Measurements from ENCODE around the gene GPRC5D. TPM values are rescaled to one million over a fixed set of nuclear protein-coding genes. Genes with fewer than 3 reads are reported as not detected.

Gene GPRC5D
- total and polyA plus RNA-seq, 2 experiments from 2014 or later = 0.35 TPM; not detected in 1

- Histone ChIP-seq H3K9me3 (ENCODE audit: low read depth) (no peaks in the 10 kb centered on the region), H3K27ac (no peak overlapping the region), H3K4me1 (ENCODE audit: low read depth) (no peaks in the 10 kb centered on the region), H3K27me3 (no peaks in the 10 kb centered on the region), H3K4me3 (no peak overlapping the region), H3K36me3 (no peaks in the 10 kb centered on the region)
- DNase-seq (ENCODE audit: low read depth in 1 of 2, low spot score in 1 of 2) = no peak
- TF ChIP-seq CTCF (IDR thresholded peaks at IDR 0.05; ENCODE audit: low read depth, low read length) = no peak
Observed at GRCh38 chr12:12946686-12947355, 5.1 kb downstream of the GPRC5D start.

GRCh38 chr12:12945591-12945990, 6.4 kb downstream of the GPRC5D start:
- DNase-seq (ENCODE audit: low read depth in 1 of 2, low spot score in 1 of 2) = no peak
- H3K4me1 ChIP-seq (ENCODE audit: low read depth) = no peaks in the 10 kb centered on the region
- TF ChIP-seq CTCF (IDR thresholded peaks at IDR 0.05; ENCODE audit: low read depth, low read length) = no peak
- no peaks in the 10 kb centered on the region for H3K27me3 ChIP-seq
- no peaks in the 10 kb centered on the region for H3K9me3 ChIP-seq (ENCODE audit: low read depth)
- H3K36me3 ChIP-seq = no peaks in the 10 kb centered on the region
- H3K27ac ChIP-seq = no peak overlapping the region
- H3K4me3 ChIP-seq = no peak overlapping the region

- no peak for TF ChIP-seq CTCF (IDR thresholded peaks at IDR 0.05; ENCODE audit: low read depth, low read length)
- H3K9me3 ChIP-seq (ENCODE audit: low read depth) = no peaks in the 10 kb centered on the region
- no peak overlapping the region for H3K4me3 ChIP-seq
- no peaks in the 10 kb centered on the region for H3K36me3 ChIP-seq
- no peak overlapping the region for H3K27ac ChIP-seq
- no peaks in the 10 kb centered on the region for H3K27me3 ChIP-seq
- no peaks in the 10 kb centered on the region for H3K4me1 ChIP-seq (ENCODE audit: low read depth)
- no peak for DNase-seq (ENCODE audit: low read depth in 1 of 2, low spot score in 1 of 2)
Observed at GRCh38 chr12:12943586-12944260, 8.2 kb downstream of the GPRC5D start.

GRCh38 chr12:12941450-12942350, 10.3 kb downstream of the GPRC5D start:
- TF ChIP-seq CTCF (IDR thresholded peaks at IDR 0.05; ENCODE audit: low read depth, low read length) = no peak
- no peak overlapping the region for H3K27ac ChIP-seq
- H3K36me3 ChIP-seq = no peaks in the 10 kb centered on the region
- H3K9me3 ChIP-seq (ENCODE audit: low read depth) = no peaks in the 10 kb centered on the region
- H3K4me3 ChIP-seq = no peak overlapping the region
- no peaks in the 10 kb centered on the region for H3K4me1 ChIP-seq (ENCODE audit: low read depth)
- H3K27me3 ChIP-seq = no peaks in the 10 kb centered on the region
- no peak for DNase-seq (ENCODE audit: low read depth in 1 of 2, low spot score in 1 of 2)

GRCh38 chr12:12939888-12940287, 12.1 kb downstream of the GPRC5D start:
- Histone ChIP-seq H3K36me3 (no peaks in the 10 kb centered on the region), H3K4me3 (no peak overlapping the region), H3K4me1 (ENCODE audit: low read depth) (no peaks in the 10 kb centered on the region), H3K27ac (no peak overlapping the region), H3K9me3 (ENCODE audit: low read depth) (no peaks in the 10 kb centered on the region), H3K27me3 (no peaks in the 10 kb centered on the region)
- no peak for TF ChIP-seq CTCF (IDR thresholded peaks at IDR 0.05; ENCODE audit: low read depth, low read length)
- no peak for DNase-seq (ENCODE audit: low read depth in 1 of 2, low spot score in 1 of 2)
